ENCODE data around the gene IL17RA.

IL17RA gene

DNA sequence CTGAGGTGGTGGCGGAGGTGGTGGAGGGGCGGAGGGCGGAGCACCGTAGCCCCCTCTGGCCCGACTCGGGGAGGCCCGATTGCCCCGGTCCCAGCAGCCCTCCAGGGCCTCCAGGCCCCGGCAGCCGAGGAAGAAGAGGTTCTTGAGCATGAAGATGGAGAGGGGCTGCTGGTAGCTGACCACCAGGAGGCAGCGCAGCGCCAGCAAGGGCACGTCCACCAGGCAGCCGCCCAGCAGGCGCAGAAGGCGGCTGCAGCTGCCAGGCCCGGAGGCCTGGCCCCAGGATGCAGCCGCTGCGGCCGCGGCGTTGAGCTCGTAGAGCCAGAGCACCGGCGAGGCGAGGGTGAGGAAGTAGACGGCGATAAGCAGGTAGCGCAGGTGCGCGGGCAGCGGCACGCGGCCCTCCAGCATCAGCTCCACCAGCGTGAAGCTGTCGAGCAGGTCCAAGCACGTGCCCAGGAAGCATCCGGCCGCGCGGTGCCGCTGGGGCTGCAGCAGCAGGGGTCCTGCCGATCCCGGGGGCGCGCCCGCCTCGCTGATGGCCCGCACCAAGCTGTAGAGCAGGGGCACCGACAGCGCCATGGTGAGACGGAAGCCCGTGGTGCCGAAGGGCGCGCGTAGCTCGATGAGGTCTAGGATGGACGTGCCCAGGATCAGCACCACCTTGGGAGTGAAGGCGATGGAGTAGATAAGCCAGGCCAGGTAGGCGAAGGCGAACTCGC, 34.8 kb downstream of the IL17RA start:
- peaks cover 37% of the 10 kb centered on the region for H3K27me3 ChIP-seq (ENCODE audit: control insufficient read depth, insufficient read depth, low read length)

DNA sequence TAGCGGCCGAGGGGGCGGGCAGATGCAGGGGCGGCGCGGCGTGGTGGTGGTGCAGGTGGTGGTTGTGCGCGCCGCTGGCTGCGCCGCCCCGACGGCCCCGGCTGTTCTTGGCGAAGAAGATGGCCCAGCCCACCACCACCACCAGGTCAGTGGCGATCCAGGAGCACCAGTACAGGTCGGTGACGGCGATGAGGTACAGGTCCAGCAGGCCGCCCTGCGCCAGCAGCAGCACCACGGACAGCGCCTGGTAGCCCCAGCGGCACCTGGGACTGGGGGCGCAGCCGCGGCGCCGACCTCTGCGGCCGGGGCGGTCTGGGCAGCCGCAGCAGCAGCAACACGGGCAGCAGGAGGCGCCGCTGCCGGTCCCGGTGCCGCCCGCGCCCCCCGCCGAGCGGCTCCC, 35.5 kb downstream of the IL17RA start:
- Histone ChIP-seq H3K4me3 (ENCODE audit: low read length) (no peak overlapping the region), H3K27me3 (ENCODE audit: control insufficient read depth, insufficient read depth, low read length) (peaks cover 37% of the 10 kb centered on the region), H3K4me1 (ENCODE audit: control insufficient read depth, insufficient read depth, low read length) (peaks cover 10% of the 10 kb centered on the region), H3K36me3 (ENCODE audit: control insufficient read depth, insufficient read depth, low read length) (no peaks in the 10 kb centered on the region), H3K9ac (ENCODE audit: low read length) (no peak overlapping the region), H3K9me3 (ENCODE audit: control insufficient read depth, low read length) (no peaks in the 10 kb centered on the region)

More for the DNA sequence above, 34.8 kb downstream of the IL17RA start:
- no peak overlapping the region for H3K9ac ChIP-seq (ENCODE audit: low read length)
- no peak overlapping the region for H3K4me3 ChIP-seq (ENCODE audit: low read length)
- peaks cover 10% of the 10 kb centered on the region for H3K4me1 ChIP-seq (ENCODE audit: control insufficient read depth, insufficient read depth, low read length)
- no peaks in the 10 kb centered on the region for H3K36me3 ChIP-seq (ENCODE audit: control insufficient read depth, insufficient read depth, low read length)
- H3K9me3 ChIP-seq (ENCODE audit: control insufficient read depth, low read length), result no peaks in the 10 kb centered on the region

DNA sequence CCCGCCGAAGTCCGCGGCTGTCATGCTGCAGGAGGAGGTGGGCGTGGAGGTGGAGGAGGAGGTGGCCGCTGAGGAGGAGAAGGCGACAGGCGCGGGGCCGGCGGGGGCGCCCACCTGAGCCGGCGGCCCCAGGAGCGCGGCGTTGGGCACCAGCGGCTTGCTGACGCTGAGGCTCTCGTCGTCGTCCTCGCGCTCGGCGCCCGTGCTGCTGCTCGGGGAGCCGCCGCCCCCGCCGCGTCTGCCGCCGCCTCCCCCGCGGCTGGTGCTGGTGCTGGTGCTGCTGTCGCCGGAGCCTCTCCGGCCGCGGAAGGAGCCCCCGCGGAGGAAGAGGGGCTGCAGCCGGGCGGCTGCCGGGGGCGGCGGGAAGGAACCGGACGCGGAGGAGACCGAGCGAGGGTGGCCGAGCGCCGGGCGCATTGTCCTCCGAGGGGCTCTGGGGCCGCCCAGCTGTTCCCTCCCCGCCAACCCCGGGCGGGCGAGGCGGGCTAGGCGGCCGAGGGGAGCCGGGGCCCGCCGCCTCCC, 36.0 kb downstream of the IL17RA start:
- Histone ChIP-seq H3K27me3 (ENCODE audit: control insufficient read depth, insufficient read depth, low read length) (peaks cover 37% of the 10 kb centered on the region), H3K4me1 (ENCODE audit: control insufficient read depth, insufficient read depth, low read length) (peaks cover 10% of the 10 kb centered on the region), H3K9me3 (ENCODE audit: control insufficient read depth, low read length) (no peaks in the 10 kb centered on the region), H3K9ac (ENCODE audit: low read length) (no peak overlapping the region), H3K4me3 (ENCODE audit: low read length) (no peak overlapping the region), H3K36me3 (ENCODE audit: control insufficient read depth, insufficient read depth, low read length) (no peaks in the 10 kb centered on the region)

DNA sequence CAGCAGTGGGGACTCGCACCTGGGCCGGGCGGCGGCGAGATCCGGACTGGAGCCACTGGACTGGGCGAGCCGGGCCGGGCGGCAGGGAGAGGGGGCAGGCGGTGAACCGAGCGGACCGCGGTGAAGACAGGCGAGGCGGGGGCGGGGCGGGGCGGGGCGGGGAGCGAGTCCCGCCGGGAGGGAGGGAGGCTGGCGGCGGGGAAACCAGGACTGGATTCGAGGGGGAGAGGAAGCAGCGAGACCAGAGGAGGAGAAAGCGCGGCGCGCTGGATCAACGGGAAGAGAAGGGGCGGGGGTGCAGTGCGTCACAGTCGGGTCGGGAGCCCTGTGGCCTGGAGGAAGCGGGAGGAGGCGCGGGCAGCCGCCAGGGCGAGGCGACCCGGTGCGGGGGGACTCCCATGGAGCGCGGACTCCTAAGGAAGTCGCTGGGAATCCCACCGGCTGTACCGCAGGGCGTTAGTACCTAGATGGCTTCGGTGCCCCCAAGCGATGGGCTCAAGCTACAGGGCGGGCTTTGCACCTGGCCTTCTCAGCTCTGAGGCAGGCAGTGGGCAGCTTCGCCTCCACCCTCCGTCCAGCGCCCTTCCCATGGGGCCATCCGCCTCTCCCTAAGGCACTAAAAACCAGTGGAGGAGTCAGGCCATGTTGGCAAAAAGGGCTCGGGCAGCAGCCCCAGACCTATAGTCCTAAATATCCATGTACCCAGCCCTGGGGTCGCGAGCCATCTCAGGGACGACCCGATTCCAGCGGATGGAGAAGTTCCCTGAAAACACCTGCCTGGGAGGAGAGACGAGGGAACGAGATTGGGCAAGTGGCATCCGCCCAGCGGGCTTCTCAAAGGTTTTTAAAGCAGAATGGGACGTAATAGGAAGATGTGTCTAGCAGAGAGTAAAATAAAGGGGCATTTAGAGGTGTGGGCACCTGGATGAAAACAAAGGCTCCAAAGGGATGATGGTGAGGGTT, 36.7 kb downstream of the IL17RA start, which contains the start of gene TMEM121B:
TSS of gene TMEM121B (minus strand) at position 128 of the 963 bp plus-strand sequence. CDS start 233 bp downstream, outside the sequence.
- peaks cover 37% of the 10 kb centered on the region for H3K27me3 ChIP-seq (ENCODE audit: control insufficient read depth, insufficient read depth, low read length)
- H3K9me3 ChIP-seq (ENCODE audit: control insufficient read depth, low read length), result no peaks in the 10 kb centered on the region
- no peak within 1 kb of the TSS for H3K9ac ChIP-seq (ENCODE audit: low read length)
- H3K36me3 ChIP-seq (ENCODE audit: control insufficient read depth, insufficient read depth, low read length), result no peaks in the 10 kb centered on the region
- H3K4me1 ChIP-seq (ENCODE audit: control insufficient read depth, insufficient read depth, low read length), result peaks cover 10% of the 10 kb centered on the region
- H3K4me3 ChIP-seq (ENCODE audit: low read length), result no peak within 1 kb of the TSS

DNA sequence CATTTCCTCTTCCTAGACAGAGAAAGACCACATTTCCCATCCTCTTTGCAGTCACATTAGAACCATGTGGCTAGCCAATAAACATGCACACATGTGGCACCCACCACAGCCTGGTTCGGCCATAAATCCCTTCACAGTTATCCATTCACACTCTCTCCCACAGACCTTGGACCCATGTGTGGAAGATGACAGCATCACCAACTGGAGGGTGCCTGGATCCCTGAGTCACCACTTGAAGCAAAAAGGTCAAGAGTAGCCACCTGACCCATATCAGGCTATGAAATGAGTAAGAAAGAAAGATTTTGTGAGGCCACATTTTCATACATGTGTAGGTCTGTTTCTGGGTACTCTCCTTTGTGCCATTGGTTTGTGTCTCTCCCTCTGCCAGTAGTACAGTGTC, 45.4 kb downstream of the IL17RA start:
- H3K9me3 ChIP-seq (ENCODE audit: control insufficient read depth, low read length), result no peaks in the 10 kb centered on the region
- no peak overlapping the region for H3K9ac ChIP-seq (ENCODE audit: low read length)
- H3K4me1 ChIP-seq (ENCODE audit: control insufficient read depth, insufficient read depth, low read length), result no peaks in the 10 kb centered on the region
- no peaks in the 10 kb centered on the region for H3K36me3 ChIP-seq (ENCODE audit: control insufficient read depth, insufficient read depth, low read length)
- no peak overlapping the region for H3K4me3 ChIP-seq (ENCODE audit: low read length)
- no peaks in the 10 kb centered on the region for H3K27me3 ChIP-seq (ENCODE audit: control insufficient read depth, insufficient read depth, low read length)

DNA sequence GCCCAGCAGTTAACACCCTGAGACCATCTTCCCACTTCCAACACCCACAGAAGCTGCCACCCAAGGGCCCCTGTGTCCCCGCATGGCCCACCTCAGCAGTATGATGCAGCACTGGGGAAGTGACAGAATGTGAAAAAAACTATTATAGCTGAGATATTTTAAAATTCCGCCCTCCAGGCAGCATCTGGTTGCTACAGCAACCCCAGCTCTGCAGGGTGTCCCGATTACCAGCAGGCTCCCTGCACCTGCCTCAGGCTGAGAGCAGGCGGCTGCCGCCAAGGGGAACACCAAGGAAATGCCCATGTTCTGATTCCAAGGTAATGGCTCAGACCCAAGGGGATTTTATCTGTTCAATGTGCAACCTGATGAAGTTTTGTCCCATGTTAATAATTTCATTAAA, 46.9 kb downstream of the IL17RA start:
- H3K9me3 ChIP-seq (ENCODE audit: control insufficient read depth, low read length), result no peaks in the 10 kb centered on the region
- H3K27me3 ChIP-seq (ENCODE audit: control insufficient read depth, insufficient read depth, low read length), result no peaks in the 10 kb centered on the region
- no peaks in the 10 kb centered on the region for H3K4me1 ChIP-seq (ENCODE audit: control insufficient read depth, insufficient read depth, low read length)
- no peak overlapping the region for H3K9ac ChIP-seq (ENCODE audit: low read length)
- H3K36me3 ChIP-seq (ENCODE audit: control insufficient read depth, insufficient read depth, low read length), result no peaks in the 10 kb centered on the region
- H3K4me3 ChIP-seq (ENCODE audit: low read length), result no peak overlapping the region

DNA sequence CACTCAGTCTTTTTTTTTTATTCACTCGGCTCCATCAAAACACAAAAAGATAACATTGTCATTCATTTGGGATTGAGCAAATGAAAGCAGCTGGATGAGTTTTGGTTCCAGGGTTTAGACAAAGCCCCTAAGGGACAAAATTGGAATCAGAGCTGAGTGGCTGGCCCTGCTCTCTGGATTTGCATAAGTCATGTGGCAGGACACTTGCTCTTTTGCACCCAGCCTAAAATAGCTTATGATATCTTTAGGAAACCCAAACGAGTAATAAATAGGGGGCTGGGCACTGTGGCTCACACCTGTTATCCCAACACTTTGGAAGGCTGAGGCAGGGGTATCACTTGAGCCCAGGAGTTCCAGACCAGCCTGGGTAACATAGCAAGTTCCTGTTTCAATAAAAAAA, 47.3 kb downstream of the IL17RA start:
- Histone ChIP-seq H3K4me1 (ENCODE audit: control insufficient read depth, insufficient read depth, low read length) (no peaks in the 10 kb centered on the region), H3K27me3 (ENCODE audit: control insufficient read depth, insufficient read depth, low read length) (no peaks in the 10 kb centered on the region), H3K36me3 (ENCODE audit: control insufficient read depth, insufficient read depth, low read length) (no peaks in the 10 kb centered on the region), H3K9ac (ENCODE audit: low read length) (no peak overlapping the region), H3K9me3 (ENCODE audit: control insufficient read depth, low read length) (no peaks in the 10 kb centered on the region), H3K4me3 (ENCODE audit: low read length) (no peak overlapping the region)

DNA sequence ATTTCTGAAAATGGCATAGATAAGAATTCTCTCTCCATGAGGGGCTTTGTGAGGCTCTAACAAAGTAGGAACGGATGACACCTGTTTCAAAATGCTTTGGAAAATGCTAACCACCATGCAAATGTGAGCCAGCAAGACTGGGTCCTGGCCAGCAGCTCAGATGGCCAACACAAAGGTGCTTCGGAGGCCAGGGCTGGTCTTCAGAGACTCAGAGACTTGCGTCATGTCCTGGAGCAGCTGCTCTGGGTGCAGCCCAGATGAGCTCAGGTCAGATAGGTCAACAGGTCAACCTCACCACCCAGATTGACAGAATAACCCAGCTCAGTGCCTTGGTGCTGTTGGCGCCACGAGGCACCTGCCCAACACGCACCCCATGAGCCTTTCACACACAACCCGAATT, 48.3 kb downstream of the IL17RA start:
- Histone ChIP-seq H3K9ac (ENCODE audit: low read length) (no peak overlapping the region), H3K4me1 (ENCODE audit: control insufficient read depth, insufficient read depth, low read length) (no peaks in the 10 kb centered on the region), H3K36me3 (ENCODE audit: control insufficient read depth, insufficient read depth, low read length) (no peaks in the 10 kb centered on the region), H3K27me3 (ENCODE audit: control insufficient read depth, insufficient read depth, low read length) (no peaks in the 10 kb centered on the region), H3K4me3 (ENCODE audit: low read length) (no peak overlapping the region), H3K9me3 (ENCODE audit: control insufficient read depth, low read length) (no peaks in the 10 kb centered on the region)

DNA sequence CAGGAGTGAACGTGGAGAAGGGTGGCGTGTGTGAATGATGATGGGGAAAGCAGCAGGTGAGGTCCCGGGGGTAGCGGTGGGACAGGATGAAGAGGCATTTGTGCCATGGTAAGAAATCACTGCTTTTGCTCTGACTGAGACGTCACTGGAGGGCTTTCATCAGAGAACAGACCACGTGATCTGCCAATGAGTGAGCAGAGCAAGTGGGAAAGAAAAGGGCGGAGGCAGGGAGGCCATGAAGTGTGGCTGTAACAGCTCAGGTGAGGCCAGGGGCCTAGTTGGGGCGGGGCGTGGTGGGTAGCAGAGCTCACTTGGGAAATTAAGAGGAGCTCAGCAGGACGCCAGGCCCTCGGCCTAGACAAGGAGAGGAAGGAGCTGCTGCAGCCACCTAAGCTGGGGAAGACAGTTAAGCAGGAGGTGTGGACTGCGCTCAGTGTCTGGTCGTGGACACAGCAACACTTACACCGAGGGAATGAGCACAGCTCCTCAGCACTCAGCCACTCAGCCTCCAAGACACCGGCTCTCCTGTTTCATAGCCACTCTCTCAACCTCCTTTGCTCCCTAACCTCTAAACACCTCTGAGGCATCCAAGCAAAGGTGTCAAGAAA, 50.5 kb downstream of the IL17RA start:
- H3K36me3 ChIP-seq (ENCODE audit: control insufficient read depth, insufficient read depth, low read length), result no peaks in the 10 kb centered on the region
- H3K4me3 ChIP-seq (ENCODE audit: low read length), result no peak overlapping the region
- no peaks in the 10 kb centered on the region for H3K27me3 ChIP-seq (ENCODE audit: control insufficient read depth, insufficient read depth, low read length)
- H3K9ac ChIP-seq (ENCODE audit: low read length), result no peak overlapping the region
- H3K9me3 ChIP-seq (ENCODE audit: control insufficient read depth, low read length), result no peaks in the 10 kb centered on the region
- H3K4me1 ChIP-seq (ENCODE audit: control insufficient read depth, insufficient read depth, low read length), result no peaks in the 10 kb centered on the region

GRCh38 chr22:17137170-17137569, 52.4 kb downstream of the IL17RA start:
- Histone ChIP-seq H3K27me3 (ENCODE audit: control insufficient read depth, insufficient read depth, low read length) (no peaks in the 10 kb centered on the region), H3K9ac (ENCODE audit: low read length) (no peak overlapping the region), H3K36me3 (ENCODE audit: control insufficient read depth, insufficient read depth, low read length) (no peaks in the 10 kb centered on the region), H3K4me1 (ENCODE audit: control insufficient read depth, insufficient read depth, low read length) (no peaks in the 10 kb centered on the region), H3K4me3 (ENCODE audit: low read length) (no peak overlapping the region), H3K9me3 (ENCODE audit: control insufficient read depth, low read length) (no peaks in the 10 kb centered on the region)

GRCh38 chr22:17137861-17138425, 53.1 kb downstream of the IL17RA start:
- Histone ChIP-seq H3K4me1 (ENCODE audit: control insufficient read depth, insufficient read depth, low read length) (no peaks in the 10 kb centered on the region), H3K9me3 (ENCODE audit: control insufficient read depth, low read length) (no peaks in the 10 kb centered on the region), H3K27me3 (ENCODE audit: control insufficient read depth, insufficient read depth, low read length) (no peaks in the 10 kb centered on the region), H3K9ac (ENCODE audit: low read length) (no peak overlapping the region), H3K4me3 (ENCODE audit: low read length) (no peak overlapping the region), H3K36me3 (ENCODE audit: control insufficient read depth, insufficient read depth, low read length) (no peaks in the 10 kb centered on the region)
